Measurements from ENCODE around the gene SLC46A3. TPM values are rescaled to one million over a fixed set of nuclear protein-coding genes. Genes with fewer than 3 reads are reported as not detected.
A peak's percentile ranks its signal among the peaks of the same experiment; 100 is the strongest.

Gene SLC46A3, protein sequence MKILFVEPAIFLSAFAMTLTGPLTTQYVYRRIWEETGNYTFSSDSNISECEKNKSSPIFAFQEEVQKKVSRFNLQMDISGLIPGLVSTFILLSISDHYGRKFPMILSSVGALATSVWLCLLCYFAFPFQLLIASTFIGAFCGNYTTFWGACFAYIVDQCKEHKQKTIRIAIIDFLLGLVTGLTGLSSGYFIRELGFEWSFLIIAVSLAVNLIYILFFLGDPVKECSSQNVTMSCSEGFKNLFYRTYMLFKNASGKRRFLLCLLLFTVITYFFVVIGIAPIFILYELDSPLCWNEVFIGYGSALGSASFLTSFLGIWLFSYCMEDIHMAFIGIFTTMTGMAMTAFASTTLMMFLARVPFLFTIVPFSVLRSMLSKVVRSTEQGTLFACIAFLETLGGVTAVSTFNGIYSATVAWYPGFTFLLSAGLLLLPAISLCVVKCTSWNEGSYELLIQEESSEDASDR
- 3.1 and 3.3 TPM in 2 replicates for total RNA-seq

DNA sequence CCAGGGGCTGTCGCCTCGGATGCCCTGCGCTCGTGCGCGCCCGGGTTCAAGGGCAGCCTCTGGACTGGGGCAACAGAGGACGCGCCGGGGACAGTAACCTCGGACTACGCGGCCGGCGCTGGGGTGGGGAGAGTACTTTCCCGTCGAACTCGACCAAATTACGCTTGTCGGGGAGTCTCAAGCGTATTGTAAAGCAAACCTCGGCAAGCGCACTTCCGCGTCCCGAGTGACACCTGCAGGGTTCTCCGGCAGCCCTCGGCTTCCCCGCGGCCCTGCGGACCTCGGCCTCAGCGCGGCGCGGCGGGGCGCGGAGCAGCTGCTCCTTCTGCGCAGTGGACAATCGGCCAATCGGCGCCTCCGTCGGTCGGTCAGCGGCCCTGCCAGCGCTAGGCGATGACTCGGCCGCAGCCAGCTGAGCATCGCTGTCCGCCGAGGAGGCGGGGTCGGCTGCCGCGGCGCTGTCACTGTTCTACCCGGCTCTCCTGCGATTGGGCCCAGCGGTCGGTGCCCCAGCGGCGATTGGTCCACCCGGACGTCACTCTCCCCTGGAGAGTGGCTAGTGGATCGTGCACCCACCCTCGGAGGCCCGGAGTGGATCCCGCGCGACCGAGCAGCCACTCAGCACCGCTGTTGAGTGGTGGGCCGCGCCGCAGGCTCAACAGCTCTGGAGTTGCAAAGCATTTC, at the start of gene SLC46A3:
Gene SLC46A3, minus strand, starts transcription at position 428 of the 684 bp plus-strand sequence. CDS start 972 bp downstream, outside the sequence.
- intact Hi-C loops (cut with micrococcal nuclease), result loop anchor here (1.0 kb wide), 2 partner anchors 10 to 59 kb away; partner anchors contain the start of gene POMP
- Mint-ChIP-seq H3K4me1 (peaks cover 23% of the 10 kb centered on the region), H3K9me3 (no peaks in the 10 kb centered on the region), H3K27ac (peak within 1 kb of the TSS; percentile 86), H3K4me3 (peak within 1 kb of the TSS; percentile 97), H3K27me3 (peaks cover 5% of the 10 kb centered on the region), H3K36me3 (ENCODE audit: low read depth) (no peaks in the 10 kb centered on the region)
- DNase-seq, result peak; percentile 99

DNA sequence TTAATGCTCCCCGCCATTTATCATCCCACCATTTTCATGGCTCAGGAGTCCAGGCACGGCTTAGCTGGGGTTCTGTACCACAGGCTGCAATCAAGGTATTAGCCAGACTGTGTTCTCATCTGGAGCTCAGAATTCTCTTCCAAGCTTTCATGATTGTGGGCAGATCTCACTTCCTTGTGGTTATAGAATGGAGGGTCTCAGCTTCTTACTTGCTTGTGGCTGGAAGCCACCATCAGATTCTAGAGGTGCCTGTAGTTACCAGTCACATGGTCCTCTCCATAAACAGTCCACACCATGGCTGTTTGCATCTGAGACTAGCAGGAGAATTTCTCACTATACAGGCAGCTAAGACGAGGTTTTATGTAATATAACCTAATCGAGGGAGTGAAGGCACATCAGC, 45.1 kb upstream of the SLC46A3 start:
- H3K4me1 Mint-ChIP-seq, result no peaks in the 10 kb centered on the region
- intact Hi-C loops (cut with micrococcal nuclease), result no loop called here
- no peak overlapping the region for H3K27ac Mint-ChIP-seq
- H3K27me3 Mint-ChIP-seq, result no peaks in the 10 kb centered on the region
- DNase-seq, result no peak
- H3K4me3 Mint-ChIP-seq, result no peak overlapping the region
- H3K9me3 Mint-ChIP-seq, result peaks cover 12% of the 10 kb centered on the region
- H3K36me3 Mint-ChIP-seq (ENCODE audit: low read depth), result peaks cover 2% of the 10 kb centered on the region

DNA sequence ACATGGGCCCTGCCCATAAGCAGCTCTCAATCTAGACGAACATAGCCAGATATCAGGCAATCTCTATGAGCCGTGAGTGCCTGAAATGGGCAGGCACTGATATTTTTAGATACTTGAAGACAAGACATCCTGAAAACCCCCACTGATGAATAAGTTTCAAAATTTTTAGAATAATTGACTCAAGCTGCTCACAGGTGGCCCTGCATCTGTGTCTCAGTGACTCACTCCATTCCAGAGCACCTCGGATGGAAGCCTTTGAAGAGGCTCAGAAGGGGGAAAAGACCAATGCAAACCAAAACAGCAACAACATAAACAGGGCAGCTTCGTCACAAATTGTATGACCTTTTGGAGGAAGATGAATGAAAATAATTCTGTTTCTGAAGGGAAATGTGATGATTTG, 42.8 kb upstream of the SLC46A3 start:
- H3K9me3 Mint-ChIP-seq, result peaks cover 4% of the 10 kb centered on the region
- peaks cover 3% of the 10 kb centered on the region for H3K36me3 Mint-ChIP-seq (ENCODE audit: low read depth)
- H3K4me1 Mint-ChIP-seq, result no peaks in the 10 kb centered on the region
- DNase-seq, result no peak
- no peak overlapping the region for H3K27ac Mint-ChIP-seq
- peaks cover 1% of the 10 kb centered on the region for H3K27me3 Mint-ChIP-seq
- intact Hi-C loops (cut with micrococcal nuclease), result no loop called here
- H3K4me3 Mint-ChIP-seq, result no peak overlapping the region

DNA sequence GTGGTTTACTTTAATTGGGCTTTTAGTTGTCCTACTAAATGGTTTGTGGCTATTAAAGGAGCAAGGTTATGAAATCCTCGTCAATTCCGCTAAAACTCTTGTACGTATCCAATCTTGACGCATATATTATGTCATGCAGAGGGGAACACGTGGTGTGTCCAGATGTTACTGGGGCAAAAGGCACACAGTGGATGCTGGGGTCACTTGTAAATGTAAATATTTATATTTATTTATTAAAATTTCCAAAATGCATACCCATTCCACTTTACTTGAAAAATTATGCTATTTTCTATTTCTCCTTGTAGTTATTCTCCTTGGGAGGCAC, 36.7 kb upstream of the SLC46A3 start:
- Mint-ChIP-seq H3K4me3 (peak overlapping the region; percentile 80), H3K27ac (peak overlapping the region; percentile 84), H3K4me1 (peaks cover 23% of the 10 kb centered on the region), H3K36me3 (ENCODE audit: low read depth) (peaks cover 3% of the 10 kb centered on the region), H3K27me3 (peaks cover 5% of the 10 kb centered on the region), H3K9me3 (peaks cover 4% of the 10 kb centered on the region)
- no peak for DNase-seq
- intact Hi-C loops (cut with micrococcal nuclease), result no loop called here

DNA sequence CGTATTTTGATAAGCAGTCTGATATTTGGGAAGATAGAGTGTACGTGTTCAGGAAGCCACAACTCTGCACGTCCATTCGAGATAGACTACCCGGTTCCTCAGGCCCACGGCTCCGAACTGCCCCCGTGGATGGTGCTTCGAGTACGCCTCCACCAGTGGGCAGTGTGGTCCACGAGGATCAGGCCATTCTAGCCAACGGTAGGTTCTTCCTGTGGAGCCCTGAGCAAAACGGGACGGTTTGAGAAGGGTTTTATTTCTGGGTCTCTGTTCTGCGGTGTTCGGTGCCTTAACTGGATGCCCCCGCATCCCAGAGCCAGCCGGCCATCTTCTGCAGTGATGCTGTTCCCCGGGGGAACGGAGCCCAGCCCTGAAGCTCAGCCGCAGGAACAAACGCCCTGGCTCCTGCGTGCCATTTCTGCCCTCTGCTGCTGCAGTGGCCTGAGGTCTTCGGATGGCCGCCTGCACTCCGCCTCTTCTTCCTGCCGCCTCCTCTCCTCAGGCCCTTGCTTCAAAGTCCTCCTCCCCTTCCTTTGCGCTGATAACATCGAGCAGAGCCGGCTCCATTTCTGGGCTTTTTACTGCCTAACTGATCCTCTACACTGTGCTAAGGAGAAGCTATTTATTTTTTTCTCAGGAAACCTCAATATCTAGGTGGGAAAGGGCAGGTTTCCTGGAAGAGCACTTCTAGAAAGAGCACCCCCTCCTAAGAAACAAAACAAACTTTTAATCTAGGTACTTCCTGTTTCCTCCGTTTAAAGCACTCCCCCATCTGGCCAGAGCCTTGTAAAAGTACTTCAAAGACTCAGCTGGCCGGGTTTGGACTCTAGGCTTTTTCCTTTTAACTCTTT, 36.2 kb upstream of the SLC46A3 start:
- H3K27ac Mint-ChIP-seq, result peak overlapping the region; percentile 84
- peaks cover 3% of the 10 kb centered on the region for H3K36me3 Mint-ChIP-seq (ENCODE audit: low read depth)
- intact Hi-C loops (cut with micrococcal nuclease), result no loop called here
- peak overlapping the region; percentile 80 for H3K4me3 Mint-ChIP-seq
- H3K4me1 Mint-ChIP-seq, result peaks cover 24% of the 10 kb centered on the region
- H3K27me3 Mint-ChIP-seq, result peaks cover 5% of the 10 kb centered on the region
- H3K9me3 Mint-ChIP-seq, result peaks cover 4% of the 10 kb centered on the region
- DNase-seq, result peak; percentile 68

DNA sequence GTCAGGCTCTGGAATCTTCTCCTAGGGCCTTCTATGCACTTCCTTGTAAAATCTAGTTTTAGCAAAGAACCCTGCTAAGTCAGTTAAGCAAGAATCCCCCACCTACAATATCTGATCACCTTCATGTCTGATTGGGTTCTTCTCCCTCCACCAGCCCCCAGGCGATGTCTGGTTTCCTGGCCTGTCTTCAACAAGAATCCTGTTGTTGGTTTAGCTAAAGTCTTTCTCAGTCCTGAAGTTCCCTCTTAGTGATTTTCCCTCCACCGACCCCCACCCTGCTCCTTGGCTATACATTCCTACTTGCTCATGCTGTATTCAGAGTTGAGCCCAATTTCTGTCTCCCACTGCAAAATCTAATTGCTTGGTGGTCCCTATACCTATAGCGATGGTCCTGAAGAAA, 35.2 kb upstream of the SLC46A3 start:
- intact Hi-C loops (cut with micrococcal nuclease), result no loop called here
- peaks cover 5% of the 10 kb centered on the region for H3K27me3 Mint-ChIP-seq
- H3K9me3 Mint-ChIP-seq, result peaks cover 5% of the 10 kb centered on the region
- H3K36me3 Mint-ChIP-seq (ENCODE audit: low read depth), result peaks cover 2% of the 10 kb centered on the region
- H3K4me3 Mint-ChIP-seq, result no peak overlapping the region
- DNase-seq, result no peak
- no peak overlapping the region for H3K27ac Mint-ChIP-seq
- H3K4me1 Mint-ChIP-seq, result peaks cover 24% of the 10 kb centered on the region

DNA sequence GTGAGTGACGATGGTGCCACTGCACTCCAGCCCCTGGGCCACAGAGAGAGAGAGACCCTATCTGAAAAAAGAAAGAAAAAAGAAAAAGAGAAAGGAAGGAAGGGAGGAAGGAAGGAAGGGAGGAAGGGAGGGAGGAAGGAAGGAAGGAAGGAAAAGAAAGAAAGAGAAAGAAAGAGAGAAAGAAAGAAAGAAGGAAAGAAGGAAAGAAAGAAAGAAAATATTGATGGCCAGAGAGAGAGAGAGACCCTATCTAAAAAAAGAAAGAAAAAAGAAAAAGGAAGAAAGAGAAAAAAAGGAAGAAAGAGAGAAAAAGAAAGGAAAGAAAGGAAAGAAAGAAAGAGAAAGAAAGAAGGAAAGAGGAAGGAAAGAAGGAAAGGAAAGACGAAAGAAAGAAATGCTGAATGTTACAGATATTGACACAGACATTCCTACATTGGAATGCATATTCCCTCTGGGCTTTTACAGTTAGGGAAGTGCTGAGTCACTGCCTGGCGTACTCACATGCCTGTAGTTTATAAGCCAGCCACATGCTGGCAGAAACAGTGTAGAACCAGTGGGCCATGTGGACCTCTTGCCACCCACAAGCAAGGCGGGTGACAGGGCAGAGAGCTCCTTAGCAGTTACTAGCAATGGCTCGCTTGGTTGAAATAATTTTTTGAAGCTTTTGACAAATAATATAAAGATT, 34.6 kb upstream of the SLC46A3 start:
- Mint-ChIP-seq H3K36me3 (ENCODE audit: low read depth) (no peaks in the 10 kb centered on the region), H3K4me1 (peaks cover 24% of the 10 kb centered on the region), H3K27me3 (peaks cover 5% of the 10 kb centered on the region), H3K9me3 (peaks cover 3% of the 10 kb centered on the region), H3K4me3 (no peak overlapping the region), H3K27ac (no peak overlapping the region)
- intact Hi-C loops (cut with micrococcal nuclease), result no loop called here
- no peak for DNase-seq

DNA sequence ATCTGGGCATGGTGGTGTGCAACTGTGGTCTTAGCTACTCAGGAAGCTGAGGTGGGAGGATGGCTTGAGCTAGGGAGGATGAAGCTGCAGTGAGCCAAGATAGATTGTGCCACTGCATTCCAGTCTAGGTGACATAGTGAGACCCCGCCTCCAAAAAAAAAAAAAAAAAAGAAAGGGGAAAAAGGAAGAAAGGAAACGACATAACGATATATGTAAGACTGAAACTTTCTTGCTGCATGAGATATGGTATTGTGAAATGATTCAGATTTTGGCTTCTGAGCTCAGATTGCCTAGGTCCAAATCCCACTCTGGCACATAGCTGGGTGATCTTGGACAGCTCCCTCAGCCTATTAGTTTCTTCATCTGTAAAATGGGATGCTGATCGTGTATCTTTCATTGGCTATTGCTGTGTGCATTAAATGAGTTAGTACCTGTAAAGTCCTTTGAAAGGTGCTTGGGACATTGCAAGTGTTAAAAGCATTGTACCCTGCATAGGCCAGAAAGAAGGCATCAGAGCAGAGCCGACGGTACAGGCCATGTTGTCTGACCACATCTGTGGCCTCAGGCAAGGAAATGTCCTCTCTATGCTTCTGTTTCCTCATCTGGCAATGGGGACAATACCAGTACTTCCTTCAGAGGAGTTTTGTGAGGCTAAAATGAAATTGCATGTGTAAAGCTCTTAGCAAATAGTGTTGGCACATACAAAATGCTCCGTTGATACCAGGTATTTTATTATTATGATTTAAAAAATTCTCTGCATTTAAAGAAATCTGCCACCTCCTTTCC, 32.6 kb upstream of the SLC46A3 start:
- Mint-ChIP-seq H3K27ac (no peak overlapping the region), H3K4me3 (no peak overlapping the region), H3K36me3 (ENCODE audit: low read depth) (no peaks in the 10 kb centered on the region), H3K9me3 (peaks cover 3% of the 10 kb centered on the region), H3K27me3 (peaks cover 3% of the 10 kb centered on the region), H3K4me1 (peaks cover 24% of the 10 kb centered on the region)
- intact Hi-C loops (cut with micrococcal nuclease), result no loop called here
- DNase-seq, result no peak

DNA sequence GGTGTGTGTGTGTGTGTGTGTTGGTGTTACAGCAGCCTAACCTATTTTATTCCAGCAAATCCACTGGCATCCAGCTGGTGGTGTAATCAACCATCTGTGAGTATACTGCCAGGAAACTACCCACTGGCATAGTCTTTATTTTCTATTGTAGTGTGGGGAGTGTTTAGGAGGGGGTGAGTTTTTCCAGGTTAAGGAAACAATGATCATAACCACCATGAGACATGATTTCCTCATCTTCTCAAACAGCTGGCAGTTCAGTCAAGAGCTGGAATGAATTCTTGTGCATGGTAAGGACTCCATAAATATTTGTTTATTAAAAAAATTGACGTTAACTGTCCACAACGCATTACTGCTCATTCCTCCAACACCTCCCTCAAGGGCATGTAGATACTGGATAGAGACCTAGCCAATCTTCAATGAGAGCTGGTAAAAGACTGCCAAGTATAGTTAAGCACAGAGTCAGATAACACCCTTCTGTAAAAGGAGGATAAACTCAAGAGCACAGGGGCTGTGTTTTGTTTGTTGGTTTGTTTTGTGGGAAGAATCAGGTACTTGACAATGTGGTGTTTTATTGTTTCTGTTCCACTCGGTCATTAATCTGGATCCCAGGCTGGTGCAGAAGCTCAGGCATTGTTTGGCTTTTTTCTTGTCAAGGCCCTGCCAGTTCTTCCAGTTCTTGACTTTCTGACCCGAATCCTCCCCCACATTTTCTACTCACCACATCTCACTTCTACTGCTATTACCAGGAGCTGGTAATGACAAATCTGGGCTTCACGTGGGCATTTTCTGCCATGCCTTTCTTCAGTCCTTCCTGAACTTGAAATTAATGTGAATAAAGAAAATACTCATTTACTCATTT, 31.6 kb upstream of the SLC46A3 start:
- Mint-ChIP-seq H3K27me3 (peaks cover 3% of the 10 kb centered on the region), H3K4me3 (no peak overlapping the region), H3K27ac (no peak overlapping the region), H3K4me1 (peaks cover 23% of the 10 kb centered on the region), H3K9me3 (peaks cover 3% of the 10 kb centered on the region), H3K36me3 (ENCODE audit: low read depth) (no peaks in the 10 kb centered on the region)
- DNase-seq, result no peak
- intact Hi-C loops (cut with micrococcal nuclease), result no loop called here

DNA sequence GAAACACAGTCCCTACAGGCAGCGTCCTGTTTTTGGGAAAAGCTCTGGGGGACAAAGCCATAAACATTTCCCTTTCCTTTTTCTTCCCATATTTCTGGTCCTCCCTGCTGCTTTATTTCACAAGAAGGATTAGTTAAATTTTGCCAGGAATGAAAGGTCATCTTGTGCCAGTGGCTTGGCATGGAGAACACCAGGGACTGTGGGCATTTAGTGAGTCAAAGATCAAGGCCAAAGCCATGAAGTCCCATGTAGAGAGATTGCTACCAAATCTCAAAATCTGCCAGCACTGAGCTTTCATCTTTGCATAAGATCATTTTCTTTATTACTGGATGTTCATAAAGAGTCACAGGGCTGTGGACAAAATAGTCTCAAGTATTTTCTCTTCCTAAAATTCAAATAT, 29.1 kb upstream of the SLC46A3 start:
- no peak overlapping the region for H3K4me3 Mint-ChIP-seq
- H3K36me3 Mint-ChIP-seq (ENCODE audit: low read depth), result no peaks in the 10 kb centered on the region
- DNase-seq, result no peak
- intact Hi-C loops (cut with micrococcal nuclease), result no loop called here
- H3K9me3 Mint-ChIP-seq, result peaks cover 3% of the 10 kb centered on the region
- peaks cover 10% of the 10 kb centered on the region for H3K4me1 Mint-ChIP-seq
- peaks cover 3% of the 10 kb centered on the region for H3K27me3 Mint-ChIP-seq
- no peak overlapping the region for H3K27ac Mint-ChIP-seq

DNA sequence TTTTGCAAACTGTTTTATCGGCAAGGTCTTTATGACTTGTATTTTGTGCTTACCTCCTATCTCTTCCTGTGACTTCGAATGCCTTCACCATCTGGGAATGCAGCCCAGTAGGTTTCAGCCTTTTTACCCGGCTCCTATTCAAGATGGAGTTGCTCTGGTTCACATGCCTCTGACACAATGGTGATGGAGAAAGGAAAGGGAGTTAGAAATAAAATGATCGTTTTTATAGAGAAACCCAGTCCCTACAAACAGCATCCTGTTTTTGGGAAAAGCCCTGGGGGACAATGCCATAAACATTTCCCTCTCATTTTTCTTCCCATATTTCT, 27.5 kb upstream of the SLC46A3 start:
- H3K27me3 Mint-ChIP-seq, result peaks cover 3% of the 10 kb centered on the region
- H3K36me3 Mint-ChIP-seq (ENCODE audit: low read depth), result no peaks in the 10 kb centered on the region
- no peak for DNase-seq
- no peak overlapping the region for H3K4me3 Mint-ChIP-seq
- peaks cover 3% of the 10 kb centered on the region for H3K9me3 Mint-ChIP-seq
- peaks cover 7% of the 10 kb centered on the region for H3K4me1 Mint-ChIP-seq
- intact Hi-C loops (cut with micrococcal nuclease), result no loop called here
- H3K27ac Mint-ChIP-seq, result no peak overlapping the region

DNA sequence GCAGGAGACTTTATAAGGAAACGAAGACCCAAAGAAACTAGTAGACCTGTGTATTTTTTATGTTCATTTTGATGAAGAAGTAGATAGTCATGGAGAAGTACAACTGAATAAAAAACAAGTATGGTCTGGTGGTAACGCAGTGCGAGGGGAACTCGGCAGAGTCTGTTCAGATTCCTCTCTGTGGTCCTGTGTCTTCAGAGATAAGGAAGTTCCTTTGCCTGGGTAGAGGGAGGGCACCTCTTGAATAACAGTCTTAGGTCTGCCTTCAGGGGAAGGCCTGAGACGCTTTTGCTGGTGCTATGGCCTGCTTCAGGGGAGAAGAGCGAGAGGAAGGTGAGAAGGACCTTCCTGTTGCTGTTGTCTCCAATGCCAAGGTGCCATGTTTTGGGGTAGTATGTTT, 25.9 kb upstream of the SLC46A3 start:
- DNase-seq, result no peak
- Mint-ChIP-seq H3K36me3 (ENCODE audit: low read depth) (no peaks in the 10 kb centered on the region), H3K27ac (no peak overlapping the region), H3K9me3 (peaks cover 2% of the 10 kb centered on the region), H3K4me1 (no peaks in the 10 kb centered on the region), H3K4me3 (no peak overlapping the region), H3K27me3 (peaks cover 3% of the 10 kb centered on the region)
- intact Hi-C loops (cut with micrococcal nuclease), result no loop called here

All from activated CD4-positive, alpha-beta T cell treated with anti-CD3 and anti-CD28 coated beads, Interleukin-2, amount 10 ng/mL, durations not matched to agents 24 days and 14 days (primary cell).